ENCODE data around the gene KXD1. TPM values are rescaled to one million over a fixed set of nuclear protein-coding genes. Genes with fewer than 3 reads are reported as not detected.

KXD1 gene
- total RNA-seq, 4 donors from 2014 or later: 129 to 155 (median 149) TPM

DNA sequence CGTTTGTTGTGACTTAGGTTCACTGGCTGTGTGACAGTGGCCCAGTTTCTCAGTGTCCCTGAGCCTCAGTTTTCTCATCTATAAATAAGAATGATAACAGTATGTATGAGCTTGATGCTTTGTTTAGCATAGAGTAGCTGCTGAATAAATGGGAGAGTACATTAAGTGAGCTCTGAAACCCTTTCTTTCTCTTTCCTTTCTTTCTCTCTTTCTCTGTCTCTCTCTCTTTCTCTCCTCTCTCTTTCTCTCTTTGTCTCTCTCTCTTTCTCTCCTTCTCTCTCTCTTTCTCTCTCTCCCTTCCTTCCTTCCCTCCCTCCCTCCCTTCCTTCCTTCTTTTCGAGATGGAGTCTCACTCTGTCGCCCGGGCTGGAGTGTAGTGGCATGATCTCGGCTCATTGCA is 2.0 kb downstream of the KXD1 start:
- Histone ChIP-seq H3K9me3 (no peaks in the 10 kb centered on the region), H3K27ac (replicated peaks in 1 of 4) (peak overlapping the region in 2 of 4 donors; percentile 3 to 99), H3K36me3 (peaks cover 20 to 38% (median 31%) of the 10 kb centered on the region in 4 donors), H3K4me3 (no peak overlapping the region), H3K4me1 (peaks cover 8 to 43% (median 27%) of the 10 kb centered on the region in 4 donors), H3K27me3 (no peaks in the 10 kb centered on the region)
- no peak for TF ChIP-seq POLR2AphosphoS5 (IDR thresholded peaks at IDR 0.05)
- TF ChIP-seq EP300 (IDR thresholded peaks at IDR 0.05): no peak
- TF ChIP-seq POLR2A (IDR thresholded peaks at IDR 0.05; ENCODE audit: low read depth): no peak
- TF ChIP-seq, protein P1, sequence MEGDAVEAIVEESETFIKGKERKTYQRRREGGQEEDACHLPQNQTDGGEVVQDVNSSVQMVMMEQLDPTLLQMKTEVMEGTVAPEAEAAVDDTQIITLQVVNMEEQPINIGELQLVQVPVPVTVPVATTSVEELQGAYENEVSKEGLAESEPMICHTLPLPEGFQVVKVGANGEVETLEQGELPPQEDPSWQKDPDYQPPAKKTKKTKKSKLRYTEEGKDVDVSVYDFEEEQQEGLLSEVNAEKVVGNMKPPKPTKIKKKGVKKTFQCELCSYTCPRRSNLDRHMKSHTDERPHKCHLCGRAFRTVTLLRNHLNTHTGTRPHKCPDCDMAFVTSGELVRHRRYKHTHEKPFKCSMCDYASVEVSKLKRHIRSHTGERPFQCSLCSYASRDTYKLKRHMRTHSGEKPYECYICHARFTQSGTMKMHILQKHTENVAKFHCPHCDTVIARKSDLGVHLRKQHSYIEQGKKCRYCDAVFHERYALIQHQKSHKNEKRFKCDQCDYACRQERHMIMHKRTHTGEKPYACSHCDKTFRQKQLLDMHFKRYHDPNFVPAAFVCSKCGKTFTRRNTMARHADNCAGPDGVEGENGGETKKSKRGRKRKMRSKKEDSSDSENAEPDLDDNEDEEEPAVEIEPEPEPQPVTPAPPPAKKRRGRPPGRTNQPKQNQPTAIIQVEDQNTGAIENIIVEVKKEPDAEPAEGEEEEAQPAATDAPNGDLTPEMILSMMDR (IDR thresholded peaks at IDR 0.05): no peak
- intact Hi-C loops (cut with DNase I): loop anchor here (5.0 kb wide), 1 partner anchor 37 kb away; the partner anchor contains the start of gene ELL
- DNase-seq (ENCODE audit: extremely low spot score): no peak
- 50% methylated on average over 5 of the region's 5 CpGs for WGBS

DNA sequence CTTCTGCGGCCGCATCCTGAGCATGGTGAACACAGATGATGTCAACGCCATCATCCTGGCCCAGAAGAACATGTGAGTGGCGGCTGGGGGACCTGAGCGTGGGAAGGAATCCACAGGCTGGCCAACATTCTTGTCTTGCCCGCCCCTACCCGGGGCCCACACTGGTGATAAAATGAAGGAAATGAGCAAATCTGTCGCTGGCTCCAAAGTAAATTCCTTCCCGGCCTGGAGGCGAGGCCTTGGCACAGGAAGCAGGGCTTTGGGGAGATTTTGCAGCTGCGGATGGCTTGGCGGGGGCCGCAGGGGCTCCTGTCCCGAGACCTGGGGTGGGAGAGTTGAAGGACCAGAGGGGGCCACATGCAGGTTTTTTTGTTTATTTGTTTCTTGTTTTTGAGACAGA is 4.4 kb downstream of the KXD1 start:
- intact Hi-C loops (cut with DNase I): no loop called here
- Histone ChIP-seq H3K36me3 (peaks cover 44 to 62% (median 55%) of the 10 kb centered on the region in 4 donors), H3K27me3 (no peaks in the 10 kb centered on the region), H3K9me3 (no peaks in the 10 kb centered on the region), H3K27ac (replicated peaks in 1 of 4) (peak overlapping the region; percentile 44 to 71 (median 54)), H3K4me3 (no peak overlapping the region), H3K4me1 (peaks cover 8 to 42% (median 26%) of the 10 kb centered on the region in 4 donors)
- DNase-seq (ENCODE audit: extremely low spot score): no peak
- TF ChIP-seq POLR2A (IDR thresholded peaks at IDR 0.05; ENCODE audit: low read depth) (no peak), POLR2AphosphoS5 (IDR thresholded peaks at IDR 0.05) (peak in 1 of 2 donors; percentile 27)
- WGBS: 71% methylated on average over 14 of the region's 14 CpGs

DNA sequence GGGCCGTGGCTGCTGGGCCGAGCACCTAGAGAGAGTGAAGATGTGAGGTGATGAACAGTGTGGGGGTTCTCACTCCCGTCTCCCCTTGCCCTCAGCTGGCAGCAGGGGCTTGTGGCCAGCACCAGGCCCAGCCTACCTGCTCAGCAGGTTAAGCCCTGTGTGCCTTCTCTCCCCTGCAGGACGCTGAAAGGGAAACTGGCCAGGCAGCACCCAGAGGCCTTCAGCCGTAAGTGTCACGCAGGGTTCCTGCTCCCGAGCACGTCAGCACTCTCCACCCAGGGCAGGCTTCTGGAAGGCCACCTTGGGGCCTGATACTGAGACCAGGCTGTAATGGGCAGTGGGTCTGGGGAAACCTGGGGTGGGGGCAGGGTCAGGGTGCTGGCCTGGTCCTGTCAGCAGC is 9.3 kb downstream of the KXD1 start:
- intact Hi-C loops (cut with DNase I): loop anchor here (5.0 kb wide), 1 partner anchor 95 kb away; no protein-coding TSS in a partner anchor

DNA sequence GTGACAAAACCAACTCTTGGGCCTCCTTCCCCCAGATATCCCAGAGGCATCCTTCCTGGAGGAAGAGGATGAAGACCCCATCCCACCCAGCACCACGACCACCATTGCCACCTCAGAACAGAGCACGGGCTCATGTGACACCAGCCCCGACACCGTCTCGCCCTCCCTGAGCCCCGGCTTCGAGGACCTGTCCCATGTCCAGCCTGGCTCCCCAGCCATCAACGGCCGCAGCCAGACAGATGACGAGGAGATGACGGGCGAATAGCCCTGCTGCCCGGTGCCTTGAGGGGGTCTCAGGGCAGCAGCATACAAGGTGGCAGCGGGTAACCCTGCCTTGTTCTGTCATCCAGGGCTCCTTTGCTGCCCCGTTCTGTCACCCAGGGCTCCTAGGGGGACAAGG is 10.7 kb downstream of the KXD1 start:
- Histone ChIP-seq H3K4me1 (peaks cover 16 to 20% (median 19%) of the 10 kb centered on the region in 4 donors), H3K9me3 (no peaks in the 10 kb centered on the region), H3K4me3 (no peak overlapping the region), H3K27ac (replicated peaks in 1 of 4) (no peak overlapping the region), H3K36me3 (peaks cover 60 to 67% (median 63%) of the 10 kb centered on the region in 4 donors), H3K27me3 (no peaks in the 10 kb centered on the region)
- TF ChIP-seq POLR2A (IDR thresholded peaks at IDR 0.05; ENCODE audit: low read depth): no peak
- TF ChIP-seq, protein P1 (IDR thresholded peaks at IDR 0.05): no peak
- TF ChIP-seq EP300 (IDR thresholded peaks at IDR 0.05): no peak
- TF ChIP-seq POLR2AphosphoS5 (IDR thresholded peaks at IDR 0.05): no peak
- 84% methylated on average over 4 of the region's 15 CpGs for WGBS
- intact Hi-C loops (cut with DNase I): loop anchor here (5.0 kb wide), 1 partner anchor 96 kb away; no protein-coding TSS in a partner anchor
- DNase-seq (ENCODE audit: extremely low spot score): no peak

More for the DNA sequence above, 9.3 kb downstream of the KXD1 start:
- Histone ChIP-seq H3K27ac (replicated peaks in 1 of 4) (no peak overlapping the region), H3K4me3 (no peak overlapping the region), H3K36me3 (peaks cover 67 to 79% (median 74%) of the 10 kb centered on the region in 4 donors), H3K4me1 (peaks cover 6 to 9% (median 7%) of the 10 kb centered on the region in 4 donors), H3K9me3 (no peaks in the 10 kb centered on the region), H3K27me3 (no peaks in the 10 kb centered on the region)
- TF ChIP-seq POLR2AphosphoS5 (IDR thresholded peaks at IDR 0.05): no peak
- TF ChIP-seq EP300 (IDR thresholded peaks at IDR 0.05): no peak
- TF ChIP-seq POLR2A (IDR thresholded peaks at IDR 0.05; ENCODE audit: low read depth): no peak
- TF ChIP-seq, protein P1 (IDR thresholded peaks at IDR 0.05): no peak
- DNase-seq (ENCODE audit: extremely low spot score): no peak
- 83% methylated on average over 2 of the region's 8 CpGs for WGBS

DNA sequence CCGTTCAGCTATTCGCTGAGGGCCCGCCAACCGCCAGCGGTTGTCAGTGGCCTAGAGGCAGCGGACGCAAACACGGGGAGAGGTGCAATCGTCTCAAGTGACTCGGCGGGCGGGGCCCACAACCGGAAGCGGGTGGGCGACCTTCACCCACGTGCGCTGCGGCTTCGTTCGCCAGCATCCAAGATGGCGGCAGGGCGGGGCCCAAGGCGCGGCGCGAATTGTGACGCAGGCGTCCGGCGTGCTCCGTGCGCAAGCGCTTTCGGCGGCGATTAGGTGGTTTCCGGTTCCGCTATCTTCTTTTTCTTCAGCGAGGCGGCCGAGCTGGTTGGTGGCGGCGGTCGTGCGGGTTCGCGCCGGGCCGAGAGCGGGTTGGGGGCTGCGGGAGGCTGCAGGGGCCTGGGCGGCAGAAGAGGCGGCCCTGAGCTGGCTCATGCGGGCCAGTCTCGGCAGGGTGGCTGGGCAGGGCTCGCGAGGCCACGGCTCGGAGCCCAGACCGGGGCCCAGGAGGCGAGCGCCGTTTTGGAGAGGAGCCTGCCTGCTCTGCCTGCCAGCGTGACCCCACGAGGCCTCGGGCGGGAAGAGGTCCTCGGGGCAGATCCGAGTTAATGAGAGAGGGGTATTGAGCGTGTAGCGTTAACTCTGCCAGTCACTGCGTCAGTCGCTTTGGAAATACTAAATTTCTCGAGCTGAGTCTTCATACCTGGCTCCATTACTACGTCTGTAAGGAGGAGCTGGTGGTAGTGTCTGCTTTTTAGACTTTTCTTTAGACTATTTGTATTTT is 14.1 kb downstream of the KXD1 start, which contains the start of gene UBA52:
UBA52 (plus strand) TSS at position 294 of the 781 bp plus-strand sequence. CDS start 1,444 bp downstream, outside the sequence.
- Histone ChIP-seq H3K36me3 (peaks cover 60 to 67% (median 62%) of the 10 kb centered on the region in 4 donors), H3K4me3 (peak within 1 kb of the TSS; percentile 76 to 96 (median 92)), H3K9me3 (no peaks in the 10 kb centered on the region), H3K4me1 (peaks cover 22 to 26% (median 24%) of the 10 kb centered on the region in 4 donors), H3K27me3 (no peaks in the 10 kb centered on the region), H3K27ac (replicated peaks in 1 of 4) (peak within 1 kb of the TSS; percentile 92 to 97 (median 94))
- WGBS: under 1% methylated on average over 65 of the region's 75 CpGs
- intact Hi-C loops (cut with DNase I): no loop called here
- TF ChIP-seq EP300 (IDR thresholded peaks at IDR 0.05): no peak
- TF ChIP-seq POLR2A (IDR thresholded peaks at IDR 0.05; ENCODE audit: low read depth): peak; percentile 87
- peak; percentile 97 to 99 for TF ChIP-seq POLR2AphosphoS5 (IDR thresholded peaks at IDR 0.05)
- TF ChIP-seq, protein P1 (IDR thresholded peaks at IDR 0.05): peak in 1 of 3 experiments; percentile 21
- peak; percentile 100 for DNase-seq (ENCODE audit: extremely low spot score)

All from esophagus muscularis mucosa (tissue), 4 donors.